Hepatocyte (in vitro differentiated cells): Measurements from ENCODE around the gene FOXL1.

ENCODE experiments used
- CTCF ChIP-seq: fragments of 200-600 bp; sonication (generic); IDR thresholded peaks from 2 replicates; pipeline ENCODE4 v1.5.1; 2016; ENCODE audit warnings: antibody characterized with exemption, mild to moderate bottlenecking; ENCODE audit not compliant: poor library complexity
- EZH2 ChIP-seq: fragments of 200-600 bp; sonication (generic); IDR thresholded peaks from 2 replicates; pipeline ENCODE4 v1.6.1; 2016; ENCODE audit warnings: antibody characterized with exemption, mild to moderate bottlenecking, borderline replicate concordance

GRCh38 chr16:86545954-86546637 lies 32.3 kb upstream of the FOXL1 start:
- TF ChIP-seq EZH2 (no peak), CTCF (no peak)
